HG03045 (cell line): ENCODE measurements around the gene CACNB4.
A peak's percentile ranks its signal among the peaks of the same experiment; 100 is the strongest.

Experiments used
- ATAC-seq: cut with Tn5 transposase; IDR thresholded peaks from one replicate; pipeline ENCODE4 v1.9.1; 2021; ENCODE audit warnings: mild to moderate bottlenecking, moderate library complexity; ENCODE audit not compliant: unreplicated experiment

CACNB4 gene

GRCh38 chr2:151979694-151980093, 119.2 kb downstream of the CACNB4 start:
- ATAC-seq: no peak

- no peak for ATAC-seq
Observed at GRCh38 chr2:151978709-151979108, 120.1 kb downstream of the CACNB4 start.

DNA sequence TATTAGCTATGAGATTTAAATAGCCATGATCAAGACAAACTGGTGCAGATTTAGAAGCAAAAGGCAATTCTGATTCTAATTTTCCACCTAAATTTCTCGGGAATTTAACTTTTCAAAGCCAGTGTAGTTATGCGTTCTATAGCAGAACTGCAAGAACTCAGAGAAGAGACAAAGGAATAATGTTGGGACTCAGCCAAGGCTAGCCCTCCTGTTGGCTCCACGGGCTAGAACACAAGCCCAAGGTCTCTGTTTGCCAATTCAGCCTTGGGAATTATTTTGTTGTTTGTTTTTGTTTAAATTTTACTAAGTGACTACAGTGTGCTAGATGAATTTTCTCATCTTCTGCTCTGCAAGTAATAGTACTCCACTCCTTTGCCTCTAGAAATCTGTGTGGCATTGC, 121.2 kb downstream of the CACNB4 start:
- no peak for ATAC-seq

DNA sequence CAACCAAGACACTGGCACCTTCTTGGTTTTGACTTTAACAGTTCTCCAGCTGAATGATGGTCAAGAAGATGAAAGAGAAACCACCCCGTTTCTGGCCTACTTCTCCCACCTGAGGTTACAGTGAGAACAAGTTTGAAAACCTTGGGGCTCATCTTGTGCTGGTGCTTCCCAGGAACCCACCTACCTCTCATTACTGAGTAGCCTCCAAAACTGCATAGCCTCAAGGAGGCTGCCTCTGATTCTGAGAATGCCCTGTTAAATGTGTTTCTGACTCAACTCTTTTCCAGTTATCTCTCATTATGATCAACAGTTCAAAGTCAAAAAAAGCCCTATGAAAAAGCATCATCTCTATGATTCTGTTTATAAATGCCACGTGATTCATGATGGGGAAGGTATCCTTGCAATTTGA, 121.9 kb downstream of the CACNB4 start:
- ATAC-seq: peak; percentile 72

- ATAC-seq: no peak
Observed at GRCh38 chr2:151975460-151976414, 123.1 kb downstream of the CACNB4 start.

DNA sequence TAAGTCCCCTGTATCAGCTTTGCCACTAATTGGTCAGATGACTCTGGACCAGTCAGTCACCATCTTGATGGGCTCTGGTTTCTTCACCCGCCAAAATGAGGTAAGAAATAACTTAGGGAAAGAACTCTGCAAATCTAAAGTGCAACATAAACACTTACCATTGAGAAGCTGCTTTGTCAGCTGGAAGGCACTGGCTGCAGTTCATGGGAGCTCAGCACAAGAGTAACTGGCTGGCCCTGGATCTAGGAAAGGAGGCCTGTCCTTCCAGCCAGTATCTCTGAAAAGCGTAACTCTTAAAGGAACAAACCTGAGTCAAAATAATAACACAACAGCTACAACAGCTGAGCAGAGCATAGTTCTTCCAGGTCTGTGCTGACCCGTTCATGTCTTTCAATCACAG, 123.9 kb downstream of the CACNB4 start:
- no peak for ATAC-seq

DNA sequence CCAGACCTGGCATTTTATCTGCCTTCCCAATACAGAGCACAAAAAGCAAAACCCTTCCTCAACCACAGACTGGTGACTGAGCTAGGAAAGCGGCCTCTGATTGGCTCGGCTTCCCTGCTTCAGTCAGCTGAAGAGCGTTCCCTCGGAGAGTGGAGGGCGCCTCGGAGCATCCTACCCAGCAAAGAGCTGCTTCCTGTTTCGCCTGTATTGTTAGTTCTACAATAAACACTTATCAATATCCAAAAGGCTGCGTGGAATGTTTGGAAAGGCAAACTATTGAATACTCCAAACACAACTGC, 125.0 kb downstream of the CACNB4 start:
- no peak for ATAC-seq

DNA sequence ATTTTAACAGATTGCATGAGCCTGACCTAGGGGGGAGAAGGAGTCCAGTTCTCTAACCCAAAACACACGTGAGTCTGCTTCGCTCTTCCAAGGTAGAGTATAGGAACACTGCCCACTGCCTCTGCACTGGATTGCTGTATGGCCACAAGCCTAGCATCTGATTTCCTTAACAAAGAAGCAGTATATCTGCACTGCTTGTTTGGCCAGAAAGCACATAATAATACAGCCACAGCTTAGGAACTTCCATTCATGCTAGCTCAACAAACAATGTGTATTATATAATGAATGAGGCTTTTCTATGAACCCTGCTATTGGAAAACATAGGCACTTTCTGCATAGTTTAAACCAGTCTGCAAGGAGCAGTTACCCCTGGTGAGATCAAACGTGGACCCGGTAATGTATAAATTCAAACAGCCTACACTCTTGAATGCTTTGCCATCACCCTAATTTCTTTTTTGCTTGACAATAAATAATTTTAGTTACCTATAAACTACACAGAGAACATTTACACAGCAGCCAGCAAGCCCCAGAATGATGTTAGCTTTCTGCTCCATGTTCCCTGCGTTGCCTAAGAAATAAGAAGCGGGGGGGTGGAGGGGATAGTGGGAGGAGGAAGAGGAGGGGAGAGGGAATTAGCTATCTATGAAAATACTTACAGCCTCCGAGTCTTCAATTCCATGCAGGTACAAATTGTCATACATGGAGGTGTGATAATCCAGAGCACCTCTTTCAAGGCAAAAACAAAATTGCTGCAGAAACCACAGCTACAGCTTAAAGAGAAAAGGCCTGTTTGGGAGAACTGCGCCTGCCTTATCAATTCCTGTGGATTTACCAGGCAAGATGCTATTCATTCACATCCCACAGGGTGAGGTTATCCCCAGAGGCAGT, 125.6 kb downstream of the CACNB4 start:
- no peak for ATAC-seq

GRCh38 chr2:151972241-151973012, 126.4 kb downstream of the CACNB4 start:
- ATAC-seq: no peak

DNA sequence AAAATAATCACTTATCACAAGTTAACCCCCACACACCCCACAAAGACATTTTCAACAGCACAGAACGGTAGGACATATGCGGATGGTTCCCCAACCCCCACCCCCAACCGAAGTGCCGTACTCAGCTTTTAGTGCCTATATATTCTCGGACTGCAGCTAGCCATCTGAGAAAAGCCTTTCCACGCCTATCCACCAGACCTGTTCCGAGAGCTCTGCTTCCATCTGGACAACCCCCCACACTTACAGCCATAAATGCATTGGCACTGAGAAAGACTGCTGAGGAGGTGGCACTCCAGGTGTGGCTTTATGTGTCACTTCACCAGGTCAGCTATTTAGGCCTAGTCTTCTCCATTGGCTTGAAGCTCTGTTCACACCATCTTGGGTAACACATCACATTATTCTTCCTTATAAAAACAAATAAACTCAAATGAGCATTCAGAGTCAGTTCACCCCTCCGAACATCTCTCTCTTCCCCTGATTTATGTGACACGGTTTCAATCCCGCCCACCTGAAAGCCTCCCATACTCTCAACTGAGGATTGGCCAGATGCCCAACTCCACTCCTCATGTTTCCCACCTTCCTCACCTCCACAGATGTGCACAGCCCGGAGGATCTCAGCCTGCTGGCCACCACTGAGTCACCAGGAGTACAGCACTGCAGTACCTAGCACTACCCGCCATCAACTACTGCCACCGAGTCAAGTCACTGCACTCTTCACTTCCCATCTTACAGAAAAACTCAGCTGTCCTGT, 127.4 kb downstream of the CACNB4 start:
- no peak for ATAC-seq

- no peak for ATAC-seq
Observed at GRCh38 chr2:151968770-151969470, 129.9 kb downstream of the CACNB4 start.

GRCh38 chr2:151967829-151968722, 130.8 kb downstream of the CACNB4 start:
- no peak for ATAC-seq

DNA sequence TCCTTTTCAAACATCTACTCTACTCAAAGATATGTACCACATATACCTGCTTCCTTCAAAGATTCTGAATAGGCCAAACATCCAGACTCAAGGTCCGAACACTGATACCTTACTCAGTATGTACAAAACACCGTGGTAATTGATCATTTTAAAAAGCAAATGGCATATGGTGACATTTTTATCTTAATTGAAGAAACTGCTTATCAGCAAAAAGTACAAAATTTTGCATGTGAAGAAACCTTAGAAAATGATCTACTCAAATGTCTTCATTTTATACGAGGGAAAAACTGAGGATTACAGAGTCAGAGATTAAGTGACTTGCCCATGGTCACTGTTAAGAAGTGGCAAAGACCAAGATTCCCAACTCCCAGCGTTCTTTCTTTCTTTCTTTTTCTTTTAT, 133.0 kb downstream of the CACNB4 start:
- no peak for ATAC-seq

DNA sequence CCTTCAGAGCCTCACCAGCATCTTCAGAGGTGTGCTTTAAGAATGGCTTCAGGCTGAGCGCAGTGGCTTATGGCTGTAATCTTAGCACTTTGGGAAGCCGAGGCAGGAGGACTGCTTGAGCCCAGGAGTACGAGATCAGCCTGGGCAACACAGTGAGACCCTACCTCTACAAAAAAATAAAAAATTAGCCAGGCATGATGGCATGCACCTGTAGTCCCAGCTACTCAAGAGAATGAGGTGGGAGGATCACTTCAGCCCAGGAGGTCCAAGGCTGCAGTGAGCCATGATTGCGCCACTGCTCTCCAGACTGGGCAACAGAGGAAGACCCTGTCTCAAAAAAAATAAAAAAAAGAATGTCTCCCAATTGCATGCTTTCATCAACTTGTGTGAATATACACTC, 137.3 kb downstream of the CACNB4 start:
- ATAC-seq: no peak

DNA sequence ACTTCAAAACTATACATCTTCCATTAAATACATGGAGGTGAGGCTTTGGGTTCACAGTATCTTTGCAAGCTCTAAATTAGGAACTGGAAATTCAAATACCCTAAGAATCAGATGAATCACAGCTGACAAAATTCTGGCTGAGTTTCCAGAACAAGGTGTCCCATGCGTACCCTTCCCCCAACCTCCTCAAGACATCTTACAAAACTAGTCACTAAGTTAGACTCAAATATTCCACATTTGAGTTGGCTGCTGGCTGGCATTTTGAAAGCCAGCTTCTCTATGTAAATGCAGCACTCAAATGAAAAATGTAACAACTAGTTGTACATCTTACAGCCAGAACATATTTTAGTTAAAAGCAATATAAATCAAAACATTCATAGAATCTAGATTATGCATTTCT, 139.6 kb downstream of the CACNB4 start:
- ATAC-seq: no peak

DNA sequence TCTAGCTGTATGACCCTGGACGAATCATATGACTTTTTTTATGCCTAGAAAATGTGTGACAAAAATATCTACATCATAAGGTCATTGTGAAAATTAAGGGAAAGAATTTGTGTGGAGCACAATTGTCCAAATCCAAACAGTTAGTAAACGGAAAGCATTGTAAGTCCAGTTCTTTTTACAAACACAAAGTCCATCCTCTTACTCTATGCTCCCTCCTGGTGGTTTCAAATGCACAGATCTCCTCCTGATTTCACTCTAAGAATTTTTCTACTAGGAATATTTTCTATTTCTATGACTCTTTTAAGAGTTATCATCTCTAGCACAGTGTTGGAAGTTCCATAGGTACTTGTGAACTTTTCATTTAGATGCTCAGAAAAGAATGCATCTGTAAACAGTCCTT, 145.4 kb downstream of the CACNB4 start:
- ATAC-seq: no peak

GRCh38 chr2:151952691-151953456, 146.0 kb downstream of the CACNB4 start:
- no peak for ATAC-seq

DNA sequence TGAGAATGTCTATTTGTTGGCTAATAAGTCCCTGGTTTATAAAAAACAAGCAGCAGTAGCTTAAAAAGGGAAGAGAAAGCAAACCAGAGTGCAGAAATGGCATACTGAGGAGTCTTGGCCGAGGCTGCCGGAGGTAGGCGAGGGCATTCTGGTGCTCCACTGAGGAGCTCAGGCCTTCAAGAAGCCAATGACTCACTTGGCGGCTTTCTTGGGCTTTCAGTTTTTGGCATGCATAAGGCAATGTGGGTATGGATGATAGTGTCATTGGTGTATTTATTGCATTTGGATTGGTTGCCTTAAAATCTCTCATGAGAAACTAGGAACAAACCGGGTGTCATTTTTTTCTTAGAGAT, 151.1 kb downstream of the CACNB4 start:
- no peak for ATAC-seq
